IPS-20b (cell line): ENCODE data around the gene PDCD11.
A peak's percentile ranks its signal among the peaks of the same experiment; 100 is the strongest.
"Not testable (repeated sequence)": the region's sequence is repeated elsewhere in the genome, so short reads cannot be mapped to it uniquely, and the experiment has no call there.

ENCODE experiments used
- H3K27ac ChIP-seq: one replicate; pipeline ENCODE4 v1.5.1; 2013; ENCODE audit warnings: low read length
- H3K27me3 ChIP-seq: 2 replicates; pipeline ENCODE4 v1.6.1; 2013; ENCODE audit warnings: mild to moderate bottlenecking, low read length, inconsistent platforms; ENCODE audit not compliant: insufficient read depth
- H3K36me3 ChIP-seq: 2 replicates; pipeline ENCODE4 v1.6.1; 2013; ENCODE audit warnings: low read depth, mild to moderate bottlenecking, inconsistent platforms, low read length, moderate library complexity; ENCODE audit not compliant: insufficient read depth
- H3K4me1 ChIP-seq: 2 replicates; pipeline ENCODE4 v1.6.1; 2013; ENCODE audit warnings: mild to moderate bottlenecking, control low read depth, inconsistent platforms, low read length, moderate library complexity; ENCODE audit not compliant: insufficient read depth
- H3K4me3 ChIP-seq: 2 replicates; pipeline ENCODE4 v1.5.1; 2013; ENCODE audit warnings: mild to moderate bottlenecking, low read length, inconsistent platforms
- H3K9ac ChIP-seq: 2 replicates; pipeline ENCODE4 v1.6.1; 2013; ENCODE audit warnings: low read depth, mild to moderate bottlenecking, inconsistent platforms, low read length, moderate library complexity
- H3K9me3 ChIP-seq: 2 replicates; pipeline ENCODE4 v1.6.1; 2013; ENCODE audit warnings: mild to moderate bottlenecking, low read depth, low read length, inconsistent platforms; ENCODE audit not compliant: insufficient read depth

The PDCD11 gene

GRCh38 chr10:103367782-103368518, 28.5 kb upstream of the PDCD11 start, which contains the start of gene TAF5:
Gene TAF5 (plus strand): TSS chr10:103367976. CDS start chr10:103367990, 14 bp downstream.
- H3K4me3 ChIP-seq: peak within 1 kb of the TSS; percentile 83
- no peaks in the 10 kb centered on the region for H3K4me1 ChIP-seq
- H3K27me3 ChIP-seq: no peaks in the 10 kb centered on the region
- H3K9me3 ChIP-seq: no peaks in the 10 kb centered on the region
- peak within 1 kb of the TSS; percentile 69; the same call in 1 of the 2 replicates for H3K9ac ChIP-seq
- no peak within 1 kb of the TSS for H3K27ac ChIP-seq
- H3K36me3 ChIP-seq: no peaks in the 10 kb centered on the region

DNA sequence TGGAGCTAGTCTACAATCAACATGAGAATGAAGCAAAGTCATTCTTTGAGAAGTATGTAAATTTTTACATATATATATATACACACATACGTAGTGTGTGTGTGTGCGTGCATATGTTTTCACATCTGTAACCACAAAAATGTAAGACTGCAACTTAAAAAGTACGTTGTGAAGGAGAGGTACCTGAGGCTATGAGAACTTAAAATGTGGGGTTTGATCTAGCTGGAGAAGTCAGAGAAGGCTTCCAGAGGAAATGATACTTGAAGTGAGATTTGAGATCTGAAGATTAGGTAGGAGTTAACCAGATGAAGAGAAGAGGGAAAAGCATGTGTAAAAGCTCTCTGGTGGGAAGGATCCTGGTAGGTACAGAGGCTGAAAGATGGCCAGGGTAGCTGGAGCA, 22.9 kb upstream of the PDCD11 start:
- Histone ChIP-seq H3K9ac (no peak overlapping the region), H3K9me3 (no peaks in the 10 kb centered on the region), H3K36me3 (peaks cover 38% of the 10 kb centered on the region), H3K27me3 (no peaks in the 10 kb centered on the region), H3K4me1 (no peaks in the 10 kb centered on the region), H3K27ac (no peak overlapping the region), H3K4me3 (no peak overlapping the region)

- H3K9ac ChIP-seq: no peak overlapping the region
- H3K27ac ChIP-seq: no peak overlapping the region
- no peaks in the 10 kb centered on the region for H3K4me1 ChIP-seq
- peaks cover 42% of the 10 kb centered on the region for H3K36me3 ChIP-seq
- no peaks in the 10 kb centered on the region for H3K9me3 ChIP-seq
- H3K27me3 ChIP-seq: no peaks in the 10 kb centered on the region
- no peak overlapping the region for H3K4me3 ChIP-seq
Measured at GRCh38 chr10:103374263-103374662, 22.2 kb upstream of the PDCD11 start.

GRCh38 chr10:103382769-103383168, 13.7 kb upstream of the PDCD11 start:
- H3K9me3 ChIP-seq: no peaks in the 10 kb centered on the region
- H3K27ac ChIP-seq: no peak overlapping the region
- H3K4me3 ChIP-seq: no peak overlapping the region
- H3K9ac ChIP-seq: no peak overlapping the region
- no peaks in the 10 kb centered on the region for H3K27me3 ChIP-seq
- H3K4me1 ChIP-seq: no peaks in the 10 kb centered on the region
- peaks cover 60% of the 10 kb centered on the region for H3K36me3 ChIP-seq

DNA sequence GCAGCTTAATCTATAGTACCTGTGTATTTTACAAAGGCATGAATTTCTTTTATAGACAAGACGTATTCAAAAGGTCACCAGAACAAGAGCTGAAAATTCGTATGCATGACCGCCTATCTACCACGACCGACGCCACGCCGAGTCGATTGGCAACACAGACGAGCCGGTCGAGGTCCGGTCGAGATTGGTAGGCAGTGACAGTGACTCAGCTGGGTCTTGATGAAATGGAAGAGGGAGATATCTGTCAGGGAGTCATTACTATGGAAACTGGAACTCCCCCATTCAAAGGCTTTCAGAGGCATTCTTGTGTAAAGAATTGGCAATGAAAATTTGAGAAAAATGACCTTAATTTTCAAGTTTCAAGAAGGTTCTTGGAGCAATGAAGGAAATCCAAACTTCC, 2.2 kb upstream of the PDCD11 start:
- no peaks in the 10 kb centered on the region for H3K27me3 ChIP-seq
- no peak overlapping the region for H3K27ac ChIP-seq
- H3K4me3 ChIP-seq: no peak overlapping the region
- no peak overlapping the region for H3K9ac ChIP-seq
- H3K36me3 ChIP-seq: peaks cover 62% of the 10 kb centered on the region
- no peaks in the 10 kb centered on the region for H3K9me3 ChIP-seq
- no peaks in the 10 kb centered on the region for H3K4me1 ChIP-seq

DNA sequence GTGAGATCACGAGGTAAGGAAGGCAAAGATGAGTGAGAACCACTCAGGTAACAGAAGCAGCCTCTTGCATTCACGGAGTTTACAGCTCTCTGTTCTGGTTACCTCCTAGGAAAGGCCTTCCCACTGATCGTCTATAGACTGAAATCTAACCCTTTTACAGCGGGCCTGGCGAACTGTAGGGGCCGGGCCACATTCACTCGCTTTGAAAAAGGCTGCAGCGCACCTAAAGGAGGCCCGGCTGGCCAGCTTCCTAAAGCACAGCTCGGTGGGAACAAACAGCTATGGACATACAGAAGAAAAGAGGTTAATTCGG, 716 bp upstream of the PDCD11 start:
- H3K9me3 ChIP-seq: no peaks in the 10 kb centered on the region
- H3K4me3 ChIP-seq: peak overlapping the region; percentile 100
- H3K27me3 ChIP-seq: no peaks in the 10 kb centered on the region
- peak overlapping the region; percentile 90 for H3K9ac ChIP-seq
- H3K27ac ChIP-seq: peak overlapping the region; percentile 71
- H3K4me1 ChIP-seq: no peaks in the 10 kb centered on the region
- peaks cover 64% of the 10 kb centered on the region for H3K36me3 ChIP-seq

GRCh38 chr10:103396789-103397087, 312 bp downstream of the PDCD11 start:
- H3K36me3 ChIP-seq: peaks cover 62% of the 10 kb centered on the region

GRCh38 chr10:103397191-103397825, 882 bp downstream of the PDCD11 start:
- Histone ChIP-seq H3K9me3 (no peaks in the 10 kb centered on the region), H3K9ac (peak overlapping the region; percentile 94), H3K36me3 (peaks cover 61% of the 10 kb centered on the region), H3K27me3 (no peaks in the 10 kb centered on the region), H3K4me3 (peak overlapping the region; percentile 100), H3K4me1 (no peaks in the 10 kb centered on the region), H3K27ac (no peak overlapping the region)

More at GRCh38 chr10:103396789-103397087, 312 bp downstream of the PDCD11 start:
- Histone ChIP-seq H3K9ac (peak overlapping the region; percentile 94), H3K9me3 (no peaks in the 10 kb centered on the region), H3K27me3 (no peaks in the 10 kb centered on the region), H3K4me1 (no peaks in the 10 kb centered on the region), H3K27ac (peak overlapping the region; percentile 7), H3K4me3 (peak overlapping the region; percentile 100)

GRCh38 chr10:103413564-103413963, 17.1 kb downstream of the PDCD11 start:
- Histone ChIP-seq H3K9ac (no peak overlapping the region), H3K4me3 (no peak overlapping the region), H3K9me3 (no peaks in the 10 kb centered on the region), H3K27me3 (no peaks in the 10 kb centered on the region), H3K4me1 (no peaks in the 10 kb centered on the region), H3K36me3 (peaks cover 100% of the 10 kb centered on the region), H3K27ac (no peak overlapping the region)

- H3K27ac ChIP-seq: no peak overlapping the region
- H3K36me3 ChIP-seq: peaks cover 100% of the 10 kb centered on the region
- no peak overlapping the region for H3K4me3 ChIP-seq
- no peak overlapping the region for H3K9ac ChIP-seq
- no peaks in the 10 kb centered on the region for H3K27me3 ChIP-seq
- H3K4me1 ChIP-seq: no peaks in the 10 kb centered on the region
- no peaks in the 10 kb centered on the region for H3K9me3 ChIP-seq
Measured at GRCh38 chr10:103415581-103415980, 19.2 kb downstream of the PDCD11 start.

- no peak overlapping the region for H3K9ac ChIP-seq
- H3K9me3 ChIP-seq: no peaks in the 10 kb centered on the region
- H3K27ac ChIP-seq: no peak overlapping the region
- H3K27me3 ChIP-seq: no peaks in the 10 kb centered on the region
- H3K36me3 ChIP-seq: peaks cover 100% of the 10 kb centered on the region
- H3K4me1 ChIP-seq: no peaks in the 10 kb centered on the region
- no peak overlapping the region for H3K4me3 ChIP-seq
Measured at GRCh38 chr10:103416436-103417147, 20.2 kb downstream of the PDCD11 start.

DNA sequence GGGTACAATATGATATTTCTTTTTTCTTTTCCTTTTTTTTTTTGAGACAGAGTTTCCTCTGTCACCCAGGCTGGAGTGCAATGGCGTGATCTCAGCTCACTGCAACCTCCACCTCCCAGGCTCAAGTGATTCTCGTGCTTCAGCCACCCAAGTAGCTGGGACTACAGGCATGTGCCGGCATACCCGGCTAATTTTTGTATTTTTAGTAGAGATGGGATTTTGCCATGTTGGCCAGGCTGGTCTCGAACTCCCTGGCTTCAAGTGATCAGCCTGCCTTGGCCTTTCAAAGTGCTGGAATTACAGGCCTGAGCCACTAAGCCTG, 20.7 kb downstream of the PDCD11 start:
- peaks cover 97% of the 10 kb centered on the region for H3K36me3 ChIP-seq
- not testable (repeated sequence) for H3K9me3 ChIP-seq, H3K27me3 ChIP-seq, H3K4me1 ChIP-seq, H3K27ac ChIP-seq, H3K4me3 ChIP-seq, H3K9ac ChIP-seq
